HCT116 (cell line): ENCODE data around the gene ASB15. TPM values are rescaled to one million over a fixed set of nuclear protein-coding genes. Genes with fewer than 3 reads are reported as not detected.

Source experiments
- ATAC-seq: fragments of 200-7000 bp; cut with Tn5 transposase; 2 replicates; pipeline ENCODE4 v1.9.1; 2020; ENCODE audit warnings: mild to moderate bottlenecking, moderate library complexity
- BruUV-seq: library from RNA; stranded (reverse); fragments of 400-500 nt; replicated peaks from 2 replicates; lab custom pipeline; 2021; lab: Mats Ljungman, UMichigan
- CTCF ChIA-PET: fragments of 300-600 bp; sonication (Branson Sonifier 250); formaldehyde crosslinking; loops from one replicate; lab custom pipeline; 2021; ENCODE audit warnings: antibody characterized with exemption; lab: Charles Lee
- POLR2A ChIA-PET: fragments of 300-600, 350-600 bp; sonication (Branson Sonifier 250); formaldehyde crosslinking; loops from one replicate; lab custom pipeline; 2021; ENCODE audit warnings: antibody characterized with exemption; lab: Charles Lee
- RAD21 ChIA-PET, 2 experiments: fragments of 300-600 bp; sonication (Branson Sonifier 250); formaldehyde crosslinking; loops; one replicate each; lab custom pipeline; 2023; ENCODE audit warnings: low total read pairs in 2 of 2; ENCODE audit not compliant: uncharacterized antibody in 2 of 2, unreplicated experiment in 2 of 2, low non-redundant PET in 1 of 2; lab: Charles Lee
- DNase-seq: peaks from one replicate; pipeline ENCODE4 v3.0.0-alpha.2; 2010; ENCODE audit warnings: low read depth, low spot score
- H2AFZ ChIP-seq: fragments of 200-600 bp; shearing (Covaris generic), sonication (generic); 2 replicates; pipeline ENCODE4 v1.6.1; 2017; ENCODE audit warnings: low read depth, mixed run types, mixed read lengths, antibody characterized with exemption, low read length; ENCODE audit not compliant: poor library complexity, severe bottlenecking
- H3K27ac ChIP-seq: 2 replicates; pipeline ENCODE4 v1.5.1; 2012; ENCODE audit warnings: low read depth, low read length
- H3K27me3 ChIP-seq: fragments of 200-600 bp; sonication (generic); 2 replicates; pipeline ENCODE4 v1.6.1; 2016; ENCODE audit warnings: mixed run types, low read length, mixed read lengths; ENCODE audit not compliant: insufficient read depth
- H3K36me3 ChIP-seq, 2 experiments: fragments of 200-500 bp in 1 of 2; fragments of 200-600 bp in 1 of 2; sonication (Bioruptor generic) in 1 of 2; sonication (generic) in 1 of 2; 2 replicates each; pipeline versions ENCODE4 v1.5.1 to v1.6.1; 2014 to 2016; ENCODE audit warnings: low read length in 2 of 2, inconsistent platforms in 1 of 2, mixed read lengths in 1 of 2, mixed run types in 1 of 2; ENCODE audit not compliant: insufficient read depth in 2 of 2, control insufficient read depth in 1 of 2
- H3K4me1 ChIP-seq, 2 experiments: fragments of 200-600 bp in 1 of 2; sonication (generic) in 1 of 2; 2 replicates each; pipeline versions ENCODE4 v1.5.1 to v1.6.1; 2012 to 2017; ENCODE audit warnings: low read length in 2 of 2, inconsistent platforms in 1 of 2, mild to moderate bottlenecking in 1 of 2, mixed read lengths in 1 of 2, mixed run types in 1 of 2, moderate library complexity in 1 of 2; ENCODE audit not compliant: insufficient read depth in 2 of 2, control insufficient read depth in 1 of 2
- H3K4me2 ChIP-seq: fragments of 200-600 bp; sonication (generic); 2 replicates; pipeline ENCODE4 v1.6.1; 2017; ENCODE audit warnings: mixed run types, low read length, mixed read lengths
- H3K4me3 ChIP-seq, 2 experiments: fragments of 200-600 bp in 1 of 2; sonication (generic) in 1 of 2; replicated peaks in 1 of 2; 2 replicates each; pipeline ENCODE4 v1.5.1; 2011 to 2016; ENCODE audit warnings: low read length in 2 of 2, control low read depth in 1 of 2, low read depth in 1 of 2, mild to moderate bottlenecking in 1 of 2, mixed read lengths in 1 of 2, mixed run types in 1 of 2
- H3K79me2 ChIP-seq: fragments of 200-600 bp; sonication (generic); 2 replicates; pipeline ENCODE4 v1.6.1; 2017; ENCODE audit warnings: mild to moderate bottlenecking, mixed run types, low read length, moderate library complexity, mixed read lengths; ENCODE audit not compliant: insufficient read depth
- H3K9ac ChIP-seq: fragments of 200-600 bp; sonication (generic); 2 replicates; pipeline ENCODE4 v1.6.1; 2016; ENCODE audit warnings: low read length, mixed read lengths
- H3K9me2 ChIP-seq: fragments of 200-600 bp; sonication (generic), shearing (Covaris generic); 2 replicates; pipeline ENCODE4 v1.6.1; 2017; ENCODE audit warnings: mixed run types, mild to moderate bottlenecking, moderate library complexity; ENCODE audit not compliant: insufficient read depth
- H3K9me3 ChIP-seq, 2 experiments: fragments of 200-500 bp in 1 of 2; fragments of 200-600 bp in 1 of 2; sonication (Bioruptor generic) in 1 of 2; sonication (generic) in 1 of 2; 2 replicates each; pipeline ENCODE4 v1.6.1; 2014 to 2017; ENCODE audit warnings: low read length in 2 of 2, mixed read lengths in 2 of 2, inconsistent platforms in 1 of 2, low read depth in 1 of 2, mild to moderate bottlenecking in 1 of 2, mixed run types in 1 of 2, moderate library complexity in 1 of 2; ENCODE audit not compliant: control insufficient read depth in 1 of 2, insufficient read depth in 1 of 2
- H4K20me1 ChIP-seq: fragments of 200-600 bp; sonication (generic), shearing (Covaris generic); 2 replicates; pipeline ENCODE4 v1.6.1; 2017; ENCODE audit warnings: mixed run types, mild to moderate bottlenecking, moderate library complexity; ENCODE audit not compliant: insufficient read depth
- EGR1 ChIP-seq: IDR thresholded peaks from 2 replicates; pipeline ENCODE4 v1.6.1; 2012; ENCODE audit warnings: low read depth
- ELF1 ChIP-seq: IDR thresholded peaks from 2 replicates; pipeline ENCODE4 v1.6.1; 2012; ENCODE audit warnings: low read depth, borderline replicate concordance
- FOSL1 ChIP-seq: IDR thresholded peaks from 2 replicates; pipeline ENCODE4 v1.6.1; 2012; ENCODE audit warnings: low read depth
- MAX ChIP-seq: IDR thresholded peaks from 2 replicates; pipeline ENCODE4 v1.6.1; 2012
- RAD21 ChIP-seq: IDR thresholded peaks from 2 replicates; pipeline ENCODE4 v1.6.1; 2012; ENCODE audit warnings: low read depth, mild to moderate bottlenecking
- ZBTB33 ChIP-seq: IDR thresholded peaks from 2 replicates; pipeline ENCODE4 v1.6.1; 2011; ENCODE audit warnings: mild to moderate bottlenecking, low read length, moderate library complexity; ENCODE audit not compliant: insufficient replicate concordance; ENCODE audit errors: extremely low read depth
- ZFX ChIP-seq: fragments of 450-650 bp; IDR thresholded peaks from 2 replicates; pipeline ENCODE4 v1.6.1; 2017
- ZNF274 ChIP-seq: fragments of 200-500 bp; sonication (Bioruptor generic); IDR thresholded peaks from 2 replicates; pipeline ENCODE4 v1.6.1; 2014; ENCODE audit warnings: mild to moderate bottlenecking, low read depth, low read length, inconsistent platforms
- intact Hi-C: fragments of 100-400 bp; cut with micrococcal nuclease; formaldehyde crosslinking; loops from 2 replicates; pipeline ENCODE4 v1.10.0; 2022
- total RNA-seq: library from RNA; stranded (reverse); gene quantifications from one replicate; pipeline ENCODE4 v1.2.1, GENCODE V29; 2021; ENCODE audit not compliant: unreplicated experiment

Gene ASB15
- total RNA-seq, 1 experiment from 2014 or later, result not detected

DNA sequence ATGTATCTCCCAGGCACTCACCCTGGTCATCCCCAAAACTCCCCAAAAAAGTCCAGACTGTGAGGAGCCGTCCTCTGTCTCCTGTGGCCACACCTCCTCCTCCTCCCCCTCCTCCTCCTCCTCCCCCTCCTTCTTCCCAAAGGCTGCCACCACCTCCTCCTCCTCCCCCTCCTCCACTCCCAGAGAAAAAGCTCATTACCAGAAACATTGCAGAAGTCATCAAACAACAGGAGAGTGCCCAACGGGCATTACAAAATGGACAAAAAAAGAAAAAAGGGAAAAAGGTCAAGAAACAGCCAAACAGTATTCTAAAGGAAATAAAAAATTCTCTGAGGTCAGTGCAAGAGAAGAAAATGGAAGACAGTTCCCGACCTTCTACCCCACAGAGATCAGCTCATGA, 61.1 kb downstream of the ASB15 start (continued):
- TF ChIP-seq ELF1, result no peak

DNA sequence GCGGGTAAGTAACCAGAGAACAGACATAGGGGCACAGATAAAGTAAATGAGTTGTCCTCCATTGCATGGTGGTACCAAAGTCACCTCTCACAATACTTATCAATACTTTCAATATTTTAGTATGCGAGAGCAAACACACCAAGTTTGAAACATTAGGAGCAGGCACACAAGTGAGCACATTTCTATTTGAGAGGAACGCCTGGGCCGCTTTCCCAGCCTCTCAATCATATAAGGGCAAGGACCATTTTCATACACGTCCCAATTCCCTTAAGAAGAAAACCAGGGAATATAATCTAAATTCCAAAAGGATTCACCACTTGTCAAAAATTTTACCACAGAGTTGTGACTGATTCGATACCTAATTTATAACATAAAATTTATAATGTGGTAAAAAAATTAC, 61.6 kb downstream of the ASB15 start:
- TF ChIP-seq MAX, result no peak
- no peak for TF ChIP-seq FOSL1
- no peak for TF ChIP-seq ZNF274
- no peak for TF ChIP-seq ZFX
- no peak for TF ChIP-seq EGR1
- no peak for TF ChIP-seq ZBTB33
- TF ChIP-seq RAD21, result no peak
- H3K36me3 ChIP-seq, result no peaks in the 10 kb centered on the region
- no peak overlapping the region for H3K4me3 ChIP-seq
- H3K27ac ChIP-seq, result no peak overlapping the region
- no peak overlapping the region for H2AFZ ChIP-seq
- no peaks in the 10 kb centered on the region for H3K9me2 ChIP-seq
- POLR2A ChIA-PET, result no interaction called here
- no peak overlapping the region for H3K4me2 ChIP-seq
- H3K9me3 ChIP-seq, result no peaks in the 10 kb centered on the region
- intact Hi-C loops, result no loop called here
- H4K20me1 ChIP-seq, result no peaks in the 10 kb centered on the region
- H3K4me1 ChIP-seq, result no peaks in the 10 kb centered on the region
- ATAC-seq, result no peak
- CTCF ChIA-PET, result no interaction called here
- RAD21 ChIA-PET, result no interaction called here
- H3K79me2 ChIP-seq, result no peaks in the 10 kb centered on the region
- H3K9ac ChIP-seq, result no peak overlapping the region
- no peaks in the 10 kb centered on the region for H3K27me3 ChIP-seq
- DNase-seq, result no peak
- no TSS peak for BruUV-seq
